ENCODE data around the gene CSAD.
"Not testable (repeated sequence)": the region's sequence is repeated elsewhere in the genome, so short reads cannot be mapped to it uniquely, and the experiment has no call there.

The CSAD gene

DNA sequence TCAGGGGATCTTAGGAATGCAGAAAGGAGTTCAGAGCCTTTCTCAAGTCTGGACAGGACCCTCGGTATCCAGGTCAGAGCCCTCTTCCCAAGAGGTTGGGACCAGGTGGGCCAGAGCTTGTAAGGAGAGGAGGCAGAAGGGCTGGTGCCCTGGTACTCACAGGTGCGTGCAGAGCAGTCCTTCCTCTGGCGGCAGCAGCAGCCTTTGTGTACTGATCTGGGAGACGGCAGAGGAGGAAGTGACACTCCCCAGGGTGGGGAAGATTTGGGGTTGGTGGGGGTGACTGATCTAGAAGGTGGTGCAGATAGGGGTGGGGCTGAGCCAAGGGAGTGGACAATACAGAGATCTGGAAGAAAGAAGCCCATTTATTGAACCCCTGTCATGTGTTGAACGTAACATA lies 26.3 kb upstream of the CSAD start, which contains the start of gene ITGB7:
Gene ITGB7, minus strand, starts transcription at position 210 of the 400 bp plus-strand sequence. CDS start 6,808 bp downstream, outside the sequence.
- Histone ChIP-seq H3K27me3 (ENCODE audit: control insufficient read depth in 1 of 2, insufficient read depth in 2 of 2, low read length in 2 of 2) (no peaks in the 10 kb centered on the region), H3K36me3 (ENCODE audit: control insufficient read depth in 2 of 2, insufficient read depth in 2 of 2, low read length in 2 of 2) (peaks cover 14 to 18% of the 10 kb centered on the region in 2 donors), H3K27ac (ENCODE audit: low read length) (no peak within 1 kb of the TSS), H3K9ac (ENCODE audit: low read length in 2 of 2) (peak within 1 kb of the TSS in 1 of 2 donors; percentile 20), H3K9me3 (ENCODE audit: control insufficient read depth in 2 of 2, low read length in 2 of 2) (no peaks in the 10 kb centered on the region), H3K4me3 (ENCODE audit: low read length in 2 of 2) (no peak within 1 kb of the TSS), H3K4me1 (ENCODE audit: control insufficient read depth, insufficient read depth, low read length) (peaks cover 7% of the 10 kb centered on the region)

GRCh38 chr12:53205747-53206419 lies 25.2 kb upstream of the CSAD start:
- no peaks in the 10 kb centered on the region for H3K9me3 ChIP-seq (ENCODE audit: control insufficient read depth in 2 of 2, low read length in 2 of 2)
- no peaks in the 10 kb centered on the region for H3K27me3 ChIP-seq (ENCODE audit: control insufficient read depth in 1 of 2, insufficient read depth in 2 of 2, low read length in 2 of 2)
- H3K4me3 ChIP-seq (ENCODE audit: low read length in 2 of 2) = no peak overlapping the region
- H3K4me1 ChIP-seq (ENCODE audit: control insufficient read depth, insufficient read depth, low read length) = peaks cover 9% of the 10 kb centered on the region
- no peak overlapping the region for H3K27ac ChIP-seq (ENCODE audit: low read length)
- peaks cover 6 to 7% of the 10 kb centered on the region in 2 donors for H3K36me3 ChIP-seq (ENCODE audit: control insufficient read depth in 2 of 2, insufficient read depth in 2 of 2, low read length in 2 of 2)
- H3K9ac ChIP-seq (ENCODE audit: low read length in 2 of 2) = no peak overlapping the region

- no peaks in the 10 kb centered on the region for H3K27me3 ChIP-seq (ENCODE audit: control insufficient read depth in 1 of 2, insufficient read depth in 2 of 2, low read length in 2 of 2)
- H3K9me3 ChIP-seq (ENCODE audit: control insufficient read depth in 2 of 2, low read length in 2 of 2) = no peaks in the 10 kb centered on the region
- no peak overlapping the region for H3K4me3 ChIP-seq (ENCODE audit: low read length in 2 of 2)
- no peaks in the 10 kb centered on the region for H3K36me3 ChIP-seq (ENCODE audit: control insufficient read depth in 2 of 2, insufficient read depth in 2 of 2, low read length in 2 of 2)
- H3K4me1 ChIP-seq (ENCODE audit: control insufficient read depth, insufficient read depth, low read length) = peaks cover 11% of the 10 kb centered on the region
- no peak overlapping the region for H3K27ac ChIP-seq (ENCODE audit: low read length)
- no peak overlapping the region for H3K9ac ChIP-seq (ENCODE audit: low read length in 2 of 2)
These were observed 23.6 kb upstream of the CSAD start for GRCh38 chr12:53204351-53204750.

GRCh38 chr12:53202316-53202715 lies 21.6 kb upstream of the CSAD start:
- not testable (repeated sequence) for H3K9me3 ChIP-seq (ENCODE audit: control insufficient read depth in 2 of 2, low read length in 2 of 2); H3K27me3 ChIP-seq (ENCODE audit: control insufficient read depth in 1 of 2, insufficient read depth in 2 of 2, low read length in 2 of 2); H3K4me3 ChIP-seq (ENCODE audit: low read length in 2 of 2); H3K36me3 ChIP-seq (ENCODE audit: control insufficient read depth in 2 of 2, insufficient read depth in 2 of 2, low read length in 2 of 2); H3K9ac ChIP-seq (ENCODE audit: low read length in 2 of 2); H3K27ac ChIP-seq (ENCODE audit: low read length)
- H3K4me1 ChIP-seq (ENCODE audit: control insufficient read depth, insufficient read depth, low read length) = peaks cover 11% of the 10 kb centered on the region

DNA sequence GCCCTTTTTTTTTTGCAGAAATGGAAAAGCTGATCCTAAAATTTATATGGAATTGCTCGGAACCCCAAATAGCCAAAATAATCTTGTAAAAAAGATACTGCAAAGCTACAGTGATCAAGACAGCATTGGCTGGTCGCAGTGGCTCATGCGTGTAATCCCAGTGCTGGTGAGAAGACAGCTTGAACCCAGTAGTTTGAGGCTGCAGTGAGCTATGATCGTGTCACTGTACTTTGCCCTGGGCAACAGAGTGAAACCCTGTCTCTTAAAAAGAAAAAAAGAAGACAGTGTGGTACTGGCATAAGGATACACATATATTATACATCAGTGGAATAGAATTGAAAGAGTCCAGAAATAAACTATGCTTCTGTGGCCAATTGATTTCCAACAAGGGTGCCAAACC lies 20.9 kb upstream of the CSAD start:
- H3K36me3 ChIP-seq (ENCODE audit: control insufficient read depth in 2 of 2, insufficient read depth in 2 of 2, low read length in 2 of 2) = no peaks in the 10 kb centered on the region
- peaks cover 15% of the 10 kb centered on the region for H3K4me1 ChIP-seq (ENCODE audit: control insufficient read depth, insufficient read depth, low read length)
- no peak overlapping the region for H3K27ac ChIP-seq (ENCODE audit: low read length)
- H3K27me3 ChIP-seq (ENCODE audit: control insufficient read depth in 1 of 2, insufficient read depth in 2 of 2, low read length in 2 of 2) = no peaks in the 10 kb centered on the region
- H3K4me3 ChIP-seq (ENCODE audit: low read length in 2 of 2) = no peak overlapping the region
- H3K9ac ChIP-seq (ENCODE audit: low read length in 2 of 2) = no peak overlapping the region
- no peaks in the 10 kb centered on the region for H3K9me3 ChIP-seq (ENCODE audit: control insufficient read depth in 2 of 2, low read length in 2 of 2)

- Histone ChIP-seq H3K9ac (ENCODE audit: low read length in 2 of 2) (no peak overlapping the region), H3K9me3 (ENCODE audit: control insufficient read depth in 2 of 2, low read length in 2 of 2) (no peaks in the 10 kb centered on the region), H3K36me3 (ENCODE audit: control insufficient read depth in 2 of 2, insufficient read depth in 2 of 2, low read length in 2 of 2) (no peaks in the 10 kb centered on the region), H3K4me1 (ENCODE audit: control insufficient read depth, insufficient read depth, low read length) (peaks cover 15% of the 10 kb centered on the region), H3K4me3 (ENCODE audit: low read length in 2 of 2) (no peak overlapping the region), H3K27ac (ENCODE audit: low read length) (no peak overlapping the region), H3K27me3 (ENCODE audit: control insufficient read depth in 1 of 2, insufficient read depth in 2 of 2, low read length in 2 of 2) (no peaks in the 10 kb centered on the region)
These were observed 20.4 kb upstream of the CSAD start for GRCh38 chr12:53201177-53201541.

GRCh38 chr12:53200458-53201176 lies 19.9 kb upstream of the CSAD start:
- H3K27ac ChIP-seq (ENCODE audit: low read length) = no peak overlapping the region
- no peaks in the 10 kb centered on the region for H3K27me3 ChIP-seq (ENCODE audit: control insufficient read depth in 1 of 2, insufficient read depth in 2 of 2, low read length in 2 of 2)
- no peak overlapping the region for H3K9ac ChIP-seq (ENCODE audit: low read length in 2 of 2)
- no peak overlapping the region for H3K4me3 ChIP-seq (ENCODE audit: low read length in 2 of 2)
- peaks cover 15% of the 10 kb centered on the region for H3K4me1 ChIP-seq (ENCODE audit: control insufficient read depth, insufficient read depth, low read length)
- H3K9me3 ChIP-seq (ENCODE audit: control insufficient read depth in 2 of 2, low read length in 2 of 2) = no peaks in the 10 kb centered on the region
- no peaks in the 10 kb centered on the region for H3K36me3 ChIP-seq (ENCODE audit: control insufficient read depth in 2 of 2, insufficient read depth in 2 of 2, low read length in 2 of 2)

DNA sequence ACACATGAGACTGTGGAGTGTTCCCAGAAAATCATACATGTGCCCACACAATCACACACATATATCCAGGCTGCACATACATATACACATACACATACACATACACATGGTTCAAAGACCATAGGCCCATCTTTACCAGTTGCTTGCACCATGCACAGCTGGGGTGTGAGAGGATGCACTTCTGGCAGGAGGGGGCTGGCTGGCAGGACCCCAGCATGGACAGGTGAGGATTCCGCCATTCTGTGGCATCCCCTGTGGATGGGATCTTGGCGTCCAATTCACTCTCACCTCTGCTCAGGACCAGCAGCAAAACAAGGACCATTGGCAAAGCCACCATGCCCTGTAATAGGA lies 19.4 kb upstream of the CSAD start:
- no peak overlapping the region for H3K27ac ChIP-seq (ENCODE audit: low read length)
- H3K4me3 ChIP-seq (ENCODE audit: low read length in 2 of 2) = no peak overlapping the region
- H3K9ac ChIP-seq (ENCODE audit: low read length in 2 of 2) = no peak overlapping the region
- peaks cover 15% of the 10 kb centered on the region for H3K4me1 ChIP-seq (ENCODE audit: control insufficient read depth, insufficient read depth, low read length)
- H3K36me3 ChIP-seq (ENCODE audit: control insufficient read depth in 2 of 2, insufficient read depth in 2 of 2, low read length in 2 of 2) = no peaks in the 10 kb centered on the region
- no peaks in the 10 kb centered on the region for H3K27me3 ChIP-seq (ENCODE audit: control insufficient read depth in 1 of 2, insufficient read depth in 2 of 2, low read length in 2 of 2)
- no peaks in the 10 kb centered on the region for H3K9me3 ChIP-seq (ENCODE audit: control insufficient read depth in 2 of 2, low read length in 2 of 2)

- peaks cover 15% of the 10 kb centered on the region for H3K4me1 ChIP-seq (ENCODE audit: control insufficient read depth, insufficient read depth, low read length)
- H3K9ac ChIP-seq (ENCODE audit: low read length in 2 of 2) = no peak overlapping the region
- H3K4me3 ChIP-seq (ENCODE audit: low read length in 2 of 2) = no peak overlapping the region
- no peaks in the 10 kb centered on the region for H3K9me3 ChIP-seq (ENCODE audit: control insufficient read depth in 2 of 2, low read length in 2 of 2)
- H3K27ac ChIP-seq (ENCODE audit: low read length) = no peak overlapping the region
- no peaks in the 10 kb centered on the region for H3K36me3 ChIP-seq (ENCODE audit: control insufficient read depth in 2 of 2, insufficient read depth in 2 of 2, low read length in 2 of 2)
- no peaks in the 10 kb centered on the region for H3K27me3 ChIP-seq (ENCODE audit: control insufficient read depth in 1 of 2, insufficient read depth in 2 of 2, low read length in 2 of 2)
These were observed 19.0 kb upstream of the CSAD start for GRCh38 chr12:53199700-53200099.

GRCh38 chr12:53198486-53199110 lies 17.9 kb upstream of the CSAD start:
- Histone ChIP-seq H3K4me3 (ENCODE audit: low read length in 2 of 2) (no peak overlapping the region), H3K9ac (ENCODE audit: low read length in 2 of 2) (no peak overlapping the region)

More at GRCh38 chr12:53198486-53199110, 17.9 kb upstream of the CSAD start:
- no peaks in the 10 kb centered on the region for H3K9me3 ChIP-seq (ENCODE audit: control insufficient read depth in 2 of 2, low read length in 2 of 2)
- no peaks in the 10 kb centered on the region for H3K27me3 ChIP-seq (ENCODE audit: control insufficient read depth in 1 of 2, insufficient read depth in 2 of 2, low read length in 2 of 2)
- no peak overlapping the region for H3K27ac ChIP-seq (ENCODE audit: low read length)
- H3K36me3 ChIP-seq (ENCODE audit: control insufficient read depth in 2 of 2, insufficient read depth in 2 of 2, low read length in 2 of 2) = no peaks in the 10 kb centered on the region
- H3K4me1 ChIP-seq (ENCODE audit: control insufficient read depth, insufficient read depth, low read length) = peaks cover 15% of the 10 kb centered on the region

Data from stomach smooth muscle (tissue), 2 donors.